HepG2 (cell line): ENCODE data around the gene DMTF1. TPM values are rescaled to one million over a fixed set of nuclear protein-coding genes. Genes with fewer than 3 reads are reported as not detected.

Experiments used
- CEBPB ChIP-seq: IDR thresholded peaks from 2 replicates; pipeline ENCODE4 v1.6.1; 2011; ENCODE audit warnings: low read depth, low read length, improper control_type of control experiment, borderline replicate concordance
- ERF ChIP-seq: IDR thresholded peaks from 2 replicates; pipeline ENCODE4 v1.6.1; 2018; ENCODE audit warnings: missing biosample characterization, missing genetic modification reagents
- FOSL1 ChIP-seq: sonication (generic); formaldehyde crosslinking; IDR thresholded peaks from 2 replicates; pipeline ENCODE4 v1.9.0; 2021; ENCODE audit warnings: missing genetic modification reagents, borderline replicate concordance
- KLF15 ChIP-seq: sonication (generic); formaldehyde crosslinking; IDR thresholded peaks from 2 replicates; pipeline ENCODE4 v1.8.1; 2023; ENCODE audit warnings: borderline replicate concordance, mild to moderate bottlenecking, inconsistent platforms, missing genetic modification reagents, mixed read lengths
- SPEN ChIP-seq: sonication (generic); formaldehyde crosslinking; IDR thresholded peaks from 2 replicates; pipeline ENCODE4 v1.5.1; 2020; ENCODE audit warnings: low read depth, mild to moderate bottlenecking, missing genetic modification reagents
- ZNF160 ChIP-seq: sonication (generic); formaldehyde crosslinking; IDR thresholded peaks from 2 replicates; pipeline ENCODE4 v1.8.0; 2022; ENCODE audit warnings: mild to moderate bottlenecking, inconsistent platforms, missing genetic modification reagents
- ZNF235 ChIP-seq: sonication (generic); formaldehyde crosslinking; IDR thresholded peaks from 2 replicates; pipeline ENCODE4 v1.8.1; 2023; ENCODE audit warnings: mild to moderate bottlenecking, missing genetic modification reagents, borderline replicate concordance
- ZNF260 ChIP-seq: sonication (generic); formaldehyde crosslinking; IDR thresholded peaks from 2 replicates; pipeline ENCODE4 v1.4.0; 2020; ENCODE audit warnings: missing genetic modification reagents, low read depth, mild to moderate bottlenecking, borderline replicate concordance
- ZNF552 ChIP-seq: sonication (generic); formaldehyde crosslinking; IDR thresholded peaks from 2 replicates; pipeline ENCODE4 v1.9.0; 2022; ENCODE audit warnings: missing genetic modification reagents, mild to moderate bottlenecking, borderline replicate concordance
- ZNF703 ChIP-seq: sonication (generic); formaldehyde crosslinking; IDR thresholded peaks from 2 replicates; pipeline ENCODE4 v1.5.1; 2020; ENCODE audit warnings: missing genetic modification reagents, mild to moderate bottlenecking, moderate library complexity, borderline replicate concordance
- ZNF75D ChIP-seq: sonication (generic); formaldehyde crosslinking; IDR thresholded peaks from 2 replicates; pipeline ENCODE4 v1.8.1; 2023; ENCODE audit warnings: missing genetic modification reagents, mild to moderate bottlenecking, borderline replicate concordance
- ZNF773 ChIP-seq: sonication (generic); formaldehyde crosslinking; IDR thresholded peaks from 2 replicates; pipeline ENCODE4 v1.4.0; 2020; ENCODE audit warnings: missing genetic modification reagents, borderline replicate concordance
- polyA plus RNA-seq, 8 experiments: library from polyadenylated mRNA; depleted of rRNA in 3 of 8; stranded (reverse) in 7 of 8; unstranded in 1 of 8; fragments of >200 nt; fragmentation: Illumina TruSeq in 4 of 8; extraction: Trizol in 4 of 8; gene quantifications; 2 replicates each; pipeline versions ENCODE4 v1.2.1 to v1.2.3, GENCODE V29; 2011 to 2016; ENCODE audit warnings: low read depth in 4 of 8, missing spikeins in 1 of 8, mixed read lengths in 1 of 8; ENCODE audit not compliant: insufficient read depth in 1 of 8
- total RNA-seq, 5 experiments: library from RNA; depleted of rRNA; stranded (reverse); fragments of >200 nt; fragmentation: Illumina TruSeq; extraction: Trizol; gene quantifications; 2 replicates each; pipeline ENCODE4 v1.2.3, GENCODE V29; 2016; ENCODE audit warnings: low read depth in 1 of 5
- TF ChIP-seq, protein P1 (sequence below): sonication (generic); formaldehyde crosslinking; IDR thresholded peaks from 2 replicates; pipeline ENCODE4 v1.9.0; 2021; ENCODE audit warnings: missing genetic modification reagents, mild to moderate bottlenecking, borderline replicate concordance
- TF ChIP-seq, protein P2 (sequence below): sonication (generic); formaldehyde crosslinking; IDR thresholded peaks from 2 replicates; pipeline ENCODE4 v1.4.0; 2020; ENCODE audit warnings: mild to moderate bottlenecking, missing genetic modification reagents
- TF ChIP-seq, protein P3 (sequence below): sonication (generic); formaldehyde crosslinking; IDR thresholded peaks from 2 replicates; pipeline ENCODE4 v1.4.0; 2020; ENCODE audit warnings: missing genetic modification reagents, borderline replicate concordance
- TF ChIP-seq, protein P4 (sequence below): sonication (generic); formaldehyde crosslinking; IDR thresholded peaks from 2 replicates; pipeline ENCODE4 v1.5.0; 2020; ENCODE audit warnings: missing genetic modification reagents
- TF ChIP-seq, protein P5 (sequence below): sonication (generic); formaldehyde crosslinking; IDR thresholded peaks from 2 replicates; pipeline ENCODE4 v1.4.0; 2020; ENCODE audit warnings: mild to moderate bottlenecking, low read depth, missing genetic modification reagents
- TF ChIP-seq, protein P6 (sequence below): sonication (generic); formaldehyde crosslinking; IDR thresholded peaks from 2 replicates; pipeline ENCODE4 v1.5.0; 2020; ENCODE audit warnings: mild to moderate bottlenecking, missing genetic modification reagents, moderate library complexity
- TF ChIP-seq, protein P7 (sequence below): sonication (generic); formaldehyde crosslinking; IDR thresholded peaks from 2 replicates; pipeline ENCODE4 v1.5.1; 2020; ENCODE audit warnings: missing genetic modification reagents, mild to moderate bottlenecking, borderline replicate concordance

Gene DMTF1
- total and polyA plus RNA-seq, 2 of the 13 experiments (the other 11 are each of a cell fraction or from before 2014, with no cell fraction given), result 45.8 to 132 TPM

DNA sequence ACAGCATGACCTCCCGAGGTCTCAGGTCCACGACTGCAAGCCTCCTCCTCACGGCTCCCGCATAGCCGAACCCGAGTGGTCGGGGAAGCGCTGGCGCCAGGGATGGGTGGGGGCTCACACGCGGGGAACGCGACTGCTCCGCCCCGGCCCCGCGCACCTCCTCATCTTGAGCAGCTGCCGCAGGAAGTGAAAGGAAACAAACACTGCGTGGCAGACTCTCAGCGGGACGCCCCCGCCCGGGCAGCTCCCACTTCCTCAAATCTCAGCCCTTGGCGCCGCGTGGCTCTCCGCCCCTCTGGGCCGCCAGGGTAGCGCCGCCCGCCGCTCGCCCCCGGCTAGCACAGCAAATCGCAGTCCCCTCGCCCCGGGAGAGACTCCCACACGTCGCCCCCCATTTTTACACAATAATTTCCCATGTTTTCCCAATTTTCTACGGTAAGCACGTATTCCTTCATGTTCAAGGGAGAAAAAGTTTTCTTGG lies 67.3 kb downstream of the DMTF1 start, which contains the start of gene TMEM243 (continued):
- TF ChIP-seq ZNF260 (CRISPR knock-in tag) (no peak), ERF (CRISPR knock-in tag) (no peak; the same call in 1 of the 2 replicates), ZNF773 (CRISPR knock-in tag) (no peak), ZNF703 (CRISPR knock-in tag) (peak; percentile 27; the same call in 1 of the 2 replicates), KLF15 (CRISPR knock-in tag) (peak; percentile 81; the same call in 1 of the 2 replicates), FOSL1 (CRISPR knock-in tag) (no peak), ZNF75D (CRISPR knock-in tag) (0 out of 2 replicates have a peak, but pooled peaks have one; percentile 44), SPEN (CRISPR knock-in tag) (0 out of 2 replicates have a peak, but pooled peaks have one; percentile 39), ZNF552 (no peak), ZNF160 (CRISPR knock-in tag) (no peak), ZNF235 (CRISPR knock-in tag) (no peak), CEBPB (no peak)
- TF ChIP-seq, protein P1, sequence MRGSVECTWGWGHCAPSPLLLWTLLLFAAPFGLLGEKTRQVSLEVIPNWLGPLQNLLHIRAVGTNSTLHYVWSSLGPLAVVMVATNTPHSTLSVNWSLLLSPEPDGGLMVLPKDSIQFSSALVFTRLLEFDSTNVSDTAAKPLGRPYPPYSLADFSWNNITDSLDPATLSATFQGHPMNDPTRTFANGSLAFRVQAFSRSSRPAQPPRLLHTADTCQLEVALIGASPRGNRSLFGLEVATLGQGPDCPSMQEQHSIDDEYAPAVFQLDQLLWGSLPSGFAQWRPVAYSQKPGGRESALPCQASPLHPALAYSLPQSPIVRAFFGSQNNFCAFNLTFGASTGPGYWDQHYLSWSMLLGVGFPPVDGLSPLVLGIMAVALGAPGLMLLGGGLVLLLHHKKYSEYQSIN (CRISPR knock-in tag), result no peak
- TF ChIP-seq, protein P2, sequence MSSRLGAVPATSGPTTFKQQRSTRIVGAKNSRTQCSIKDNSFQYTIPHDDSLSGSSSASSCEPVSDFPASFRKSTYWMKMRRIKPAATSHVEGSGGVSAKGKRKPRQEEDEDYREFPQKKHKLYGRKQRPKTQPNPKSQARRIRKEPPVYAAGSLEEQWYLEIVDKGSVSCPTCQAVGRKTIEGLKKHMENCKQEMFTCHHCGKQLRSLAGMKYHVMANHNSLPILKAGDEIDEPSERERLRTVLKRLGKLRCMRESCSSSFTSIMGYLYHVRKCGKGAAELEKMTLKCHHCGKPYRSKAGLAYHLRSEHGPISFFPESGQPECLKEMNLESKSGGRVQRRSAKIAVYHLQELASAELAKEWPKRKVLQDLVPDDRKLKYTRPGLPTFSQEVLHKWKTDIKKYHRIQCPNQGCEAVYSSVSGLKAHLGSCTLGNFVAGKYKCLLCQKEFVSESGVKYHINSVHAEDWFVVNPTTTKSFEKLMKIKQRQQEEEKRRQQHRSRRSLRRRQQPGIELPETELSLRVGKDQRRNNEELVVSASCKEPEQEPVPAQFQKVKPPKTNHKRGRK (CRISPR knock-in tag), result no peak
- TF ChIP-seq, protein P3, sequence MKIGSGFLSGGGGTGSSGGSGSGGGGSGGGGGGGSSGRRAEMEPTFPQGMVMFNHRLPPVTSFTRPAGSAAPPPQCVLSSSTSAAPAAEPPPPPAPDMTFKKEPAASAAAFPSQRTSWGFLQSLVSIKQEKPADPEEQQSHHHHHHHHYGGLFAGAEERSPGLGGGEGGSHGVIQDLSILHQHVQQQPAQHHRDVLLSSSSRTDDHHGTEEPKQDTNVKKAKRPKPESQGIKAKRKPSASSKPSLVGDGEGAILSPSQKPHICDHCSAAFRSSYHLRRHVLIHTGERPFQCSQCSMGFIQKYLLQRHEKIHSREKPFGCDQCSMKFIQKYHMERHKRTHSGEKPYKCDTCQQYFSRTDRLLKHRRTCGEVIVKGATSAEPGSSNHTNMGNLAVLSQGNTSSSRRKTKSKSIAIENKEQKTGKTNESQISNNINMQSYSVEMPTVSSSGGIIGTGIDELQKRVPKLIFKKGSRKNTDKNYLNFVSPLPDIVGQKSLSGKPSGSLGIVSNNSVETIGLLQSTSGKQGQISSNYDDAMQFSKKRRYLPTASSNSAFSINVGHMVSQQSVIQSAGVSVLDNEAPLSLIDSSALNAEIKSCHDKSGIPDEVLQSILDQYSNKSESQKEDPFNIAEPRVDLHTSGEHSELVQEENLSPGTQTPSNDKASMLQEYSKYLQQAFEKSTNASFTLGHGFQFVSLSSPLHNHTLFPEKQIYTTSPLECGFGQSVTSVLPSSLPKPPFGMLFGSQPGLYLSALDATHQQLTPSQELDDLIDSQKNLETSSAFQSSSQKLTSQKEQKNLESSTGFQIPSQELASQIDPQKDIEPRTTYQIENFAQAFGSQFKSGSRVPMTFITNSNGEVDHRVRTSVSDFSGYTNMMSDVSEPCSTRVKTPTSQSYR (CRISPR knock-in tag), result no peak
- TF ChIP-seq, protein P4, sequence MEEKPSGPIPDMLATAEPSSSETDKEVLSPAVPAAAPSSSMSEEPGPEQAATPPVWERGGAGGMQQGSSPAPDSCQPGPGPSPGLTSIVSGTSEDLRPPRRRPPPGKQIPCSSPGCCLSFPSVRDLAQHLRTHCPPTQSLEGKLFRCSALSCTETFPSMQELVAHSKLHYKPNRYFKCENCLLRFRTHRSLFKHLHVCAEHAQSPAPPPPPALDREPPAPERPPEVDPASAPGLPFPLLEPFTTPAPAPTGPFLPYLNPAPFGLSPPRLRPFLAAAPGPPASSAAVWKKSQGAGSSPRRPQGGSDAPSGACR (CRISPR knock-in tag), result no peak
- TF ChIP-seq, protein P5, sequence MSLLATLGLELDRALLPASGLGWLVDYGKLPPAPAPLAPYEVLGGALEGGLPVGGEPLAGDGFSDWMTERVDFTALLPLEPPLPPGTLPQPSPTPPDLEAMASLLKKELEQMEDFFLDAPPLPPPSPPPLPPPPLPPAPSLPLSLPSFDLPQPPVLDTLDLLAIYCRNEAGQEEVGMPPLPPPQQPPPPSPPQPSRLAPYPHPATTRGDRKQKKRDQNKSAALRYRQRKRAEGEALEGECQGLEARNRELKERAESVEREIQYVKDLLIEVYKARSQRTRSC, result no peak
- TF ChIP-seq, protein P6, sequence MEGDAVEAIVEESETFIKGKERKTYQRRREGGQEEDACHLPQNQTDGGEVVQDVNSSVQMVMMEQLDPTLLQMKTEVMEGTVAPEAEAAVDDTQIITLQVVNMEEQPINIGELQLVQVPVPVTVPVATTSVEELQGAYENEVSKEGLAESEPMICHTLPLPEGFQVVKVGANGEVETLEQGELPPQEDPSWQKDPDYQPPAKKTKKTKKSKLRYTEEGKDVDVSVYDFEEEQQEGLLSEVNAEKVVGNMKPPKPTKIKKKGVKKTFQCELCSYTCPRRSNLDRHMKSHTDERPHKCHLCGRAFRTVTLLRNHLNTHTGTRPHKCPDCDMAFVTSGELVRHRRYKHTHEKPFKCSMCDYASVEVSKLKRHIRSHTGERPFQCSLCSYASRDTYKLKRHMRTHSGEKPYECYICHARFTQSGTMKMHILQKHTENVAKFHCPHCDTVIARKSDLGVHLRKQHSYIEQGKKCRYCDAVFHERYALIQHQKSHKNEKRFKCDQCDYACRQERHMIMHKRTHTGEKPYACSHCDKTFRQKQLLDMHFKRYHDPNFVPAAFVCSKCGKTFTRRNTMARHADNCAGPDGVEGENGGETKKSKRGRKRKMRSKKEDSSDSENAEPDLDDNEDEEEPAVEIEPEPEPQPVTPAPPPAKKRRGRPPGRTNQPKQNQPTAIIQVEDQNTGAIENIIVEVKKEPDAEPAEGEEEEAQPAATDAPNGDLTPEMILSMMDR (CRISPR knock-in tag), result peak; percentile 40
- TF ChIP-seq, protein P7, sequence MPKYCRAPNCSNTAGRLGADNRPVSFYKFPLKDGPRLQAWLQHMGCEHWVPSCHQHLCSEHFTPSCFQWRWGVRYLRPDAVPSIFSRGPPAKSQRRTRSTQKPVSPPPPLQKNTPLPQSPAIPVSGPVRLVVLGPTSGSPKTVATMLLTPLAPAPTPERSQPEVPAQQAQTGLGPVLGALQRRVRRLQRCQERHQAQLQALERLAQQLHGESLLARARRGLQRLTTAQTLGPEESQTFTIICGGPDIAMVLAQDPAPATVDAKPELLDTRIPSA (CRISPR knock-in tag), result no peak
